Measurements from ENCODE around the gene PSMA6. TPM values are rescaled to one million over a fixed set of nuclear protein-coding genes. Genes with fewer than 3 reads are reported as not detected.
"Not testable (repeated sequence)": the region's sequence is repeated elsewhere in the genome, so short reads cannot be mapped to it uniquely, and the experiment has no call there.

Gene PSMA6
- total RNA-seq, 6 experiments from 2014 or later = 66.9 to 122 (median 81.1) TPM

- peak; percentile 9 to 68 (median 38) for ATAC-seq
- H3K27me3 ChIP-seq = no peaks in the 10 kb centered on the region
- no peak for TF ChIP-seq CTCF (IDR thresholded peaks at IDR 0.05)
- no peak for TF ChIP-seq POLR2A (IDR thresholded peaks at IDR 0.05)
- intact Hi-C loops (cut with DNase I) = no loop called here
- DNase-seq = peak in 2 of 3 donors; percentile 72 to 81
- H3K36me3 ChIP-seq = no peaks in the 10 kb centered on the region
- peak overlapping the region in 1 of 3 donors; percentile 72 for H3K27ac ChIP-seq
- H3K9me3 ChIP-seq = no peaks in the 10 kb centered on the region
- no peak overlapping the region for H3K4me3 ChIP-seq
- H3K4me1 ChIP-seq = peaks cover 0 to 69% (median 3%) of the 10 kb centered on the region in 4 donors
- WGBS (ENCODE audit: insufficient coverage, low coverage, low lambda C conversion rate, missing lambda C conversion rate) = 48% methylated on average over 3 of the region's 13 CpGs
Observed at GRCh38 chr14:35347323-35348043, 55.3 kb downstream of the PSMA6 start.

DNA sequence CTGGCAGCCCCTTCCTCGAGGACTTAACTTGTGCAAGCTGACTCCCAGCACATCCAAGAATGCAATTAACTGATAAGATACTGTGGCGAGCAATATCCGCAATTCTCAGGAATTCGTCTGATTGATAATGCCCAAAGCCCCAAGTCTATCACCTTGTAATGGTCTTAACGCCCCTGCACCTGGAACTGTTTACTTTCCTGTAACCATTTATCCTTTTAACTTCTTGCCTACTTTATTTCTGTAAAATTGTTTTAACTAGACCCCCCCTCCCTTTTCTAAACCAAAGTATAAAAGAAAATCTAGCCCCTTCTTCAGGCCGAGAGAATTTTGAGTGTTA, 55.8 kb downstream of the PSMA6 start:
- DNase-seq; ATAC-seq; intact Hi-C loops (cut with DNase I); H3K27me3 ChIP-seq; H3K36me3 ChIP-seq; H3K9me3 ChIP-seq; H3K4me3 ChIP-seq: not testable (repeated sequence)
- 61% methylated on average over 6 of the region's 6 CpGs for WGBS (ENCODE audit: insufficient coverage, low coverage, low lambda C conversion rate, missing lambda C conversion rate)
- peaks cover 0 to 69% (median under 1%) of the 10 kb centered on the region in 4 donors for H3K4me1 ChIP-seq
- H3K27ac ChIP-seq = peak overlapping the region in 1 of 3 donors; percentile 72

DNA sequence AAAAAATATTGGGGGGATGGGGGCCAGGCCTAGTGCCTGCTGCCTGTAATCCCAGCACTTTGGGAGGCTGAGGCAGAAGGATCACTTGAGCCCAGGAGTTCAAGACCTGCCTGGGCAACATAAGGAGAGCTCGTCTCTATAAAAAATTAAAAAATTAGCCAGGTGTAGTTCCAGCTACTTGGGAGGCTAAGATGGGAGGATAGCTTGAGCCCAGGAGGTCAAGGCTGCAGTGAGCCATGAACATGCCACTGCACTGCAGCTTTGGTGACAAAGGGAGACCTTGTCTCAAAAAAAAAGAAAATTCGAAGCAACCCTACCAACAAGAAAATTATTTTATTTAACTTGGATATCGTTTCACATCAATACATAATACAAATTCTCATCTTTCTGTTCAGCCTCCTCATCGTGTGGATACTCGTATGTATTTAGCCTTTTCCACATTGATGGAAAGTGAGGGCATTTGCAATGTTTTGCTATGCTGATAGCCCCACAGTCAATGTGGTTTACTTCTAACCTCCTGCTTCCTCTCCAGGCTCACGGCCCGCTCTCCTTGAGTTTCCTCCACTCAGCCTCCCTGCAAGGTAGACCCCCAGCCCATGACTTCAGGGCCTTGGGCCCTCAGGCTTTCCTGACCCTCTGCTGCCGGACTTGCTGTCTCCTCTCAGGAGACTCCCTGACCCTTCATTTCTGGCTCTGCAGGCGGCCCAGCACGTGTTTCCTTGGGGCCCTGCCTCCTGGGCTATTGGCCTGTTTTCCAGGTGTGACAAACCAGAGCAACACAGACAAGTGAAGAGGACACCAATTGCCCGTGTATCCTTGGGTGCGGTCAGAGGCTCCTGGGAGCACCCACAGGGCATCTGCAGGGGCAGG, 57.5 kb downstream of the PSMA6 start:
- intact Hi-C loops (cut with DNase I) = no loop called here
- no peaks in the 10 kb centered on the region for H3K27me3 ChIP-seq
- peaks cover 0 to 72% (median 2%) of the 10 kb centered on the region in 4 donors for H3K4me1 ChIP-seq
- H3K9me3 ChIP-seq = no peaks in the 10 kb centered on the region
- DNase-seq (peak in 1 of 3 donors; percentile 12), ATAC-seq (no peak)
- H3K36me3 ChIP-seq = no peaks in the 10 kb centered on the region
- WGBS (ENCODE audit: insufficient coverage, low coverage, low lambda C conversion rate, missing lambda C conversion rate) = 52% methylated on average over 7 of the region's 12 CpGs
- no peak overlapping the region for H3K4me3 ChIP-seq
- no peak for TF ChIP-seq CTCF (IDR thresholded peaks at IDR 0.05)
- no peak for TF ChIP-seq POLR2A (IDR thresholded peaks at IDR 0.05)
- peak overlapping the region in 1 of 3 donors; percentile 36 for H3K27ac ChIP-seq

DNA sequence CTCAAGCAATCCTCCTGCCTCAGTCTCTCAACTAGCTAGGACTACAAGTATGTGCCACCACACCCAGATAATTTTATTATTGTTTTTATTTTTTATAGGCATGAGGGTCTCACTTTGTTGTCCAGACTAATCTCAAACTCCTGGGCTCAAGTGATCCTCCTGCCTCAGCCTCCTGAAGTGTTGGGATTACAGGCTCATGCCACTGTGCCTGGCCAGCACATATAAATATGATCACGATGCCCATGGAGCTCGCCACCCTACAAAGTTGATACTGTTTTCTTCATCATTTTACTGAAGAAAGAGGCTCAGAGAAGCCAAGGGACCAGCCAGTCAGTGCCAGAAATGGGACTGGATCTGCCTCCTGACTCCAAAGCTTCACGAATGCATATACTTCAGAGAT, 59.3 kb downstream of the PSMA6 start:
- peak in 1 of 3 donors; percentile 5 for DNase-seq
- 62% methylated on average over 2 of the region's 3 CpGs for WGBS (ENCODE audit: insufficient coverage, low coverage, low lambda C conversion rate, missing lambda C conversion rate)
- H3K27ac ChIP-seq = peak overlapping the region in 2 of 3 donors; percentile 81 to 89
- H3K27me3 ChIP-seq = no peaks in the 10 kb centered on the region
- no peaks in the 10 kb centered on the region for H3K36me3 ChIP-seq
- no peak for ATAC-seq
- no peaks in the 10 kb centered on the region for H3K9me3 ChIP-seq
- H3K4me1 ChIP-seq = peaks cover 0 to 75% (median 11%) of the 10 kb centered on the region in 4 donors
- H3K4me3 ChIP-seq = no peak overlapping the region
- intact Hi-C loops (cut with DNase I) = no loop called here
- no peak for TF ChIP-seq CTCF (IDR thresholded peaks at IDR 0.05)
- no peak for TF ChIP-seq POLR2A (IDR thresholded peaks at IDR 0.05)

GRCh38 chr14:35351897-35352273, 59.7 kb downstream of the PSMA6 start:
- TF ChIP-seq POLR2A (IDR thresholded peaks at IDR 0.05) (no peak), CTCF (IDR thresholded peaks at IDR 0.05) (no peak)

More at GRCh38 chr14:35351897-35352273, 59.7 kb downstream of the PSMA6 start:
- Histone ChIP-seq H3K9me3 (no peaks in the 10 kb centered on the region), H3K27ac (peak overlapping the region; percentile 11 to 89 (median 81)), H3K27me3 (no peaks in the 10 kb centered on the region), H3K36me3 (no peaks in the 10 kb centered on the region), H3K4me3 (peak overlapping the region in 2 of 3 donors; percentile 54 to 62), H3K4me1 (peaks cover 0 to 75% (median 12%) of the 10 kb centered on the region in 4 donors)
- WGBS (ENCODE audit: insufficient coverage, low coverage, low lambda C conversion rate, missing lambda C conversion rate) = 28% methylated on average over 4 of the region's 4 CpGs
- DNase-seq = peak in 1 of 3 donors; percentile 10
- intact Hi-C loops (cut with DNase I) = no loop called here
- no peak for ATAC-seq
